SK-N-SH (cell line): Measurements from ENCODE around the gene TRIP13. TPM values are rescaled to one million over a fixed set of nuclear protein-coding genes. Genes with fewer than 3 reads are reported as not detected.

ENCODE experiments used
- CTCF ChIA-PET: fragments of 300-600, 350-600 bp; formaldehyde crosslinking; extraction: SDS; loops from one replicate; lab custom pipeline; 2021; lab: Yijun Ruan, JAX
- POLR2A ChIA-PET: fragments of 350-600 bp; sonication (Branson Sonifier 250); formaldehyde crosslinking; extraction: SDS; loops from one replicate; lab custom pipeline; 2020; ENCODE audit warnings: antibody characterized with exemption, inconsistent platforms; lab: Yijun Ruan, JAX
- DNase-seq: peaks from one replicate; pipeline ENCODE4 v3.0.0; 2012
- H2AFZ ChIP-seq: fragments of 200-600 bp; sonication (generic); 2 replicates; pipeline ENCODE4 v1.8.1; 2016; ENCODE audit warnings: antibody characterized with exemption, mild to moderate bottlenecking, low read depth
- H3F3A ChIP-seq: fragments of 200-600 bp; sonication (generic); replicated peaks from 2 replicates; pipeline ENCODE3; 2016; ENCODE audit warnings: antibody characterized with exemption, mild to moderate bottlenecking; ENCODE audit not compliant: insufficient read depth
- H3K27ac ChIP-seq, 2 experiments: fragments of 200-500 bp in 1 of 2; fragments of 200-600 bp in 1 of 2; sonication (Bioruptor generic) in 1 of 2; sonication (generic), shearing (Covaris generic) in 1 of 2; 2 replicates each; pipeline versions ENCODE4 v1.5.1 to v1.6.1; 2014 to 2016; ENCODE audit warnings: low read depth in 2 of 2, inconsistent platforms in 1 of 2, low read length in 1 of 2, mild to moderate bottlenecking in 1 of 2, mixed read lengths in 1 of 2
- H3K27me3 ChIP-seq: fragments of 200-600 bp; sonication (generic), shearing (Covaris generic); 2 replicates; pipeline ENCODE4 v1.6.1; 2016; ENCODE audit warnings: mixed run types; ENCODE audit not compliant: insufficient read depth
- H3K36me3 ChIP-seq, 2 experiments: fragments of 200-500 bp in 1 of 2; fragments of 200-600 bp in 1 of 2; sonication (Bioruptor generic) in 1 of 2; sonication (generic) in 1 of 2; replicated peaks in 1 of 2; 2 replicates each; pipeline versions ENCODE3 to v1.5.1; 2014 to 2016; ENCODE audit warnings: low read length in 1 of 2, mild to moderate bottlenecking in 1 of 2; ENCODE audit not compliant: insufficient read depth in 2 of 2, control insufficient read depth in 1 of 2
- H3K4me1 ChIP-seq, 2 experiments: fragments of 200-500 bp in 1 of 2; fragments of 200-600 bp in 1 of 2; sonication (Bioruptor generic) in 1 of 2; sonication (generic), shearing (Covaris generic) in 1 of 2; 2 replicates each; pipeline versions ENCODE4 v1.5.1 to v1.6.1; 2014 to 2016; ENCODE audit warnings: low read depth in 1 of 2, low read length in 1 of 2, mixed run types in 1 of 2; ENCODE audit not compliant: insufficient read depth in 2 of 2, control insufficient read depth in 1 of 2
- H3K4me2 ChIP-seq: fragments of 200-600 bp; sonication (generic), shearing (Covaris generic); 2 replicates; pipeline ENCODE4 v1.6.1; 2017; ENCODE audit warnings: mixed run types
- H3K4me3 ChIP-seq, 2 experiments: fragments of 200-500 bp in 1 of 2; fragments of 200-600 bp in 1 of 2; sonication (Bioruptor generic) in 1 of 2; sonication (generic), shearing (Covaris generic) in 1 of 2; 2 replicates each; pipeline versions ENCODE4 v1.5.1 to v1.8.1; 2014 to 2016; ENCODE audit warnings: low read depth in 2 of 2, inconsistent platforms in 1 of 2, low read length in 1 of 2, mild to moderate bottlenecking in 1 of 2, mixed read lengths in 1 of 2, moderate library complexity in 1 of 2
- H3K79me2 ChIP-seq: fragments of 200-600 bp; sonication (generic); 2 replicates; pipeline ENCODE4 v1.8.1; 2017; ENCODE audit warnings: mild to moderate bottlenecking; ENCODE audit not compliant: insufficient read depth
- H3K9ac ChIP-seq: fragments of 200-600 bp; sonication (generic); 2 replicates; pipeline ENCODE4 v1.6.1; 2017; ENCODE audit warnings: mixed run types
- H3K9me2 ChIP-seq: fragments of 200-600 bp; sonication (generic); 2 replicates; pipeline ENCODE4 v1.6.1; 2017; ENCODE audit warnings: mixed run types
- H3K9me3 ChIP-seq: fragments of 200-600 bp; sonication (generic); 2 replicates; pipeline ENCODE4 v1.6.1; 2017; ENCODE audit warnings: mixed run types, mild to moderate bottlenecking, moderate library complexity
- H4K20me1 ChIP-seq: fragments of 200-600 bp; sonication (generic); 2 replicates; pipeline ENCODE4 v1.6.1; 2017; ENCODE audit warnings: mild to moderate bottlenecking, mixed run types; ENCODE audit not compliant: insufficient read depth
- CHD2 ChIP-seq: fragments of 150-350 bp; IDR thresholded peaks from 2 replicates; pipeline ENCODE4 v1.6.1; 2018; ENCODE audit warnings: low read length; ENCODE audit not compliant: partially characterized antibody
- EP300 ChIP-seq, 2 experiments: IDR thresholded peaks; 2 replicates each; pipeline versions ENCODE4 v1.4.0 to v1.6.1; 2012; ENCODE audit warnings: borderline replicate concordance in 1 of 2, low read depth in 1 of 2, low read length in 1 of 2
- EZH2phosphoT487 ChIP-seq: fragments of 200-600 bp; sonication (generic); IDR thresholded peaks from 2 replicates; pipeline ENCODE4 v1.6.1; 2017; ENCODE audit warnings: low read depth, mixed run types, mild to moderate bottlenecking, antibody characterized with exemption, moderate library complexity, borderline replicate concordance
- MEF2A ChIP-seq: IDR thresholded peaks from 2 replicates; pipeline ENCODE4 v1.4.0; 2012; ENCODE audit warnings: low read depth, borderline replicate concordance
- MXI1 ChIP-seq: IDR thresholded peaks from 2 replicates; pipeline ENCODE4 v1.6.1; 2012; ENCODE audit warnings: mild to moderate bottlenecking, low read depth, low read length, improper control_type of control experiment
- PBX3 ChIP-seq: IDR thresholded peaks from 2 replicates; pipeline ENCODE4; 2012
- RAD21 ChIP-seq: IDR thresholded peaks from 2 replicates; pipeline ENCODE4 v1.6.1; 2012; ENCODE audit warnings: mild to moderate bottlenecking, low read length
- RXRA ChIP-seq: IDR thresholded peaks from 2 replicates; pipeline ENCODE4 v1.4.0; 2012; ENCODE audit warnings: low read depth, mild to moderate bottlenecking, borderline replicate concordance
- SMC3 ChIP-seq: IDR thresholded peaks from 2 replicates; pipeline ENCODE4 v1.6.1; 2012; ENCODE audit warnings: low read depth, low read length, improper control_type of control experiment
- USF1 ChIP-seq: IDR thresholded peaks from 2 replicates; pipeline ENCODE4 v1.4.0; 2012; ENCODE audit warnings: low read depth, borderline replicate concordance
- USF2 ChIP-seq: fragments of 150-350 bp; IDR thresholded peaks from 2 replicates; pipeline ENCODE4 v1.6.1; 2017; ENCODE audit warnings: antibody characterized with exemption, low read length, low read depth, borderline replicate concordance
- WGBS: methylation state at CpG from one replicate; pipeline ENCODE4 v1.1.6; 2017; ENCODE audit warnings: low lambda C conversion rate; 5-methylcytosine and 5-hydroxymethylcytosine counted together
- polyA plus RNA-seq, 3 experiments: library from polyadenylated mRNA; depleted of rRNA; stranded (reverse); fragments of >200 nt; gene quantifications; 2 replicates each; pipeline ENCODE4 v1.2.3, GENCODE V29; 2012
- TF ChIP-seq, protein P1 (sequence below): IDR thresholded peaks from 2 replicates; pipeline ENCODE4 v1.4.0; 2012; ENCODE audit warnings: low read depth, borderline replicate concordance
- TF ChIP-seq, protein P2 (sequence below): IDR thresholded peaks from 2 replicates; pipeline ENCODE4 v1.6.1; 2012; ENCODE audit warnings: mild to moderate bottlenecking, low read depth, low read length, moderate library complexity

Gene TRIP13
- polyA plus RNA-seq, 1 of the 3 experiments (the other 2 are of a cell fraction) = 24.1 TPM

- TF ChIP-seq, protein P1, sequence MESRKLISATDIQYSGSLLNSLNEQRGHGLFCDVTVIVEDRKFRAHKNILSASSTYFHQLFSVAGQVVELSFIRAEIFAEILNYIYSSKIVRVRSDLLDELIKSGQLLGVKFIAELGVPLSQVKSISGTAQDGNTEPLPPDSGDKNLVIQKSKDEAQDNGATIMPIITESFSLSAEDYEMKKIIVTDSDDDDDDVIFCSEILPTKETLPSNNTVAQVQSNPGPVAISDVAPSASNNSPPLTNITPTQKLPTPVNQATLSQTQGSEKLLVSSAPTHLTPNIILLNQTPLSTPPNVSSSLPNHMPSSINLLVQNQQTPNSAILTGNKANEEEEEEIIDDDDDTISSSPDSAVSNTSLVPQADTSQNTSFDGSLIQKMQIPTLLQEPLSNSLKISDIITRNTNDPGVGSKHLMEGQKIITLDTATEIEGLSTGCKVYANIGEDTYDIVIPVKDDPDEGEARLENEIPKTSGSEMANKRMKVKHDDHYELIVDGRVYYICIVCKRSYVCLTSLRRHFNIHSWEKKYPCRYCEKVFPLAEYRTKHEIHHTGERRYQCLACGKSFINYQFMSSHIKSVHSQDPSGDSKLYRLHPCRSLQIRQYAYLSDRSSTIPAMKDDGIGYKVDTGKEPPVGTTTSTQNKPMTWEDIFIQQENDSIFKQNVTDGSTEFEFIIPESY = no peak
These were observed 12.5 kb downstream of the TRIP13 start (continued) for GRCh38 chr5:905139-905642.

DNA sequence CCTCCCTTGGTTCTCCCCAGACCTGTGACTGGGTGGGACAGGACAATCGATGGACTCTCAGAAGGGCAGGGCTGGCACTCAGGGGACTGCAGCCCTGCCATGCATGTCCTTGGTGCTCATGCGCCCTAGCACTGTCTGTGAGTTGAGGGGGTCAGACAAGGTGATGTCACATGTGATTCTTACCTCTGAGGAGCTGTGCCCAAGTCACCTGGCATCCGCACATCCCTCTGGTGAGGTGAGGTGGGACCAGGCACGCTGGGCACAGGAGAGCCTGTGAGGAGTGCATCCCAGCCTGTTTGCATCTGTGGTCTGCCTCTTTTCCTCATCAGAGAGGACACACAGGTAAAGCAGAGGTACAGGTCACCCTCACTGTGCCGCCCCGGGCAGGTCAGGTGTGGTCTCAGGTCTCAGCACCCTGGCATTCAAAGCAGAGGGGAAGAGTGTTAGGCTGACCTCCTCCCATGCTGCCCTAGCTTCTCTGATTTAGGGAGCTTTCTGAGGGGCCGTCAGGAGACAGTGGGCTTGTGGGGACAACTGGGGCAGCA lies 14.8 kb downstream of the TRIP13 start:
- Histone ChIP-seq H3K27ac (no peak overlapping the region), H4K20me1 (no peaks in the 10 kb centered on the region), H3K36me3 (peaks cover 7 to 50% of the 10 kb centered on the region in 2 experiments), H2AFZ (no peak overlapping the region), H3K9me3 (no peaks in the 10 kb centered on the region), H3K4me3 (no peak overlapping the region), H3K4me2 (no peak overlapping the region), H3F3A (peaks cover 9% of the 10 kb centered on the region), H3K27me3 (no peaks in the 10 kb centered on the region), H3K9me2 (no peaks in the 10 kb centered on the region), H3K9ac (no peak overlapping the region), H3K4me1 (no peaks in the 10 kb centered on the region; a peak in 1 of 4 replicates), H3K79me2 (no peaks in the 10 kb centered on the region; the same call in 1 of the 2 replicates)
- DNase-seq = no peak
- TF ChIP-seq EZH2phosphoT487 (no peak), CHD2 (no peak), USF2 (no peak), RXRA (no peak)
- ChIA-PET CTCF (interaction anchor here (1.3 to 7.4 kb wide), 3 partner anchors 16 to 236 kb away, joined by 4 to 88 read pairs (median 9); no protein-coding TSS in a partner anchor), POLR2A (no interaction called here)
- 96% methylated on average over 3 of the region's 7 CpGs for WGBS

- H3K9me2 ChIP-seq = no peaks in the 10 kb centered on the region
- peaks cover 7 to 50% of the 10 kb centered on the region in 2 experiments for H3K36me3 ChIP-seq
- DNase-seq = no peak
- no peaks in the 10 kb centered on the region; the same call in 1 of the 2 replicates for H3K79me2 ChIP-seq
- H2AFZ ChIP-seq = no peak overlapping the region
- H3K27me3 ChIP-seq = no peaks in the 10 kb centered on the region
- H3F3A ChIP-seq = peaks cover 13% of the 10 kb centered on the region
- POLR2A ChIA-PET = no interaction called here
- CTCF ChIA-PET = interaction anchor here (1.0 to 2.8 kb wide), 3 partner anchors 16 to 259 kb away, joined by 4 to 9 read pairs (median 4); no protein-coding TSS in a partner anchor
- H3K9me3 ChIP-seq = no peaks in the 10 kb centered on the region
- H3K4me2 ChIP-seq = no peak overlapping the region
- H3K9ac ChIP-seq = no peak overlapping the region
- no peak overlapping the region for H3K4me3 ChIP-seq
- WGBS = 95% methylated on average over 16 of the region's 16 CpGs
- no peaks in the 10 kb centered on the region for H4K20me1 ChIP-seq
- H3K4me1 ChIP-seq = peaks cover 0 to 5% of the 10 kb centered on the region in 2 experiments; a peak in 2 of 4 replicates
- H3K27ac ChIP-seq = no peak overlapping the region
- no peak for TF ChIP-seq MEF2A
- no peak for TF ChIP-seq RAD21
- no peak for TF ChIP-seq CHD2
- TF ChIP-seq MXI1 = no peak
- TF ChIP-seq USF1 = no peak
- TF ChIP-seq SMC3 = no peak
- no peak for TF ChIP-seq EP300 (IDR thresholded peaks at IDR 0.05; ENCODE audit: borderline replicate concordance in 1 of 2, low read depth in 1 of 2, low read length in 1 of 2)
- TF ChIP-seq, protein P2, sequence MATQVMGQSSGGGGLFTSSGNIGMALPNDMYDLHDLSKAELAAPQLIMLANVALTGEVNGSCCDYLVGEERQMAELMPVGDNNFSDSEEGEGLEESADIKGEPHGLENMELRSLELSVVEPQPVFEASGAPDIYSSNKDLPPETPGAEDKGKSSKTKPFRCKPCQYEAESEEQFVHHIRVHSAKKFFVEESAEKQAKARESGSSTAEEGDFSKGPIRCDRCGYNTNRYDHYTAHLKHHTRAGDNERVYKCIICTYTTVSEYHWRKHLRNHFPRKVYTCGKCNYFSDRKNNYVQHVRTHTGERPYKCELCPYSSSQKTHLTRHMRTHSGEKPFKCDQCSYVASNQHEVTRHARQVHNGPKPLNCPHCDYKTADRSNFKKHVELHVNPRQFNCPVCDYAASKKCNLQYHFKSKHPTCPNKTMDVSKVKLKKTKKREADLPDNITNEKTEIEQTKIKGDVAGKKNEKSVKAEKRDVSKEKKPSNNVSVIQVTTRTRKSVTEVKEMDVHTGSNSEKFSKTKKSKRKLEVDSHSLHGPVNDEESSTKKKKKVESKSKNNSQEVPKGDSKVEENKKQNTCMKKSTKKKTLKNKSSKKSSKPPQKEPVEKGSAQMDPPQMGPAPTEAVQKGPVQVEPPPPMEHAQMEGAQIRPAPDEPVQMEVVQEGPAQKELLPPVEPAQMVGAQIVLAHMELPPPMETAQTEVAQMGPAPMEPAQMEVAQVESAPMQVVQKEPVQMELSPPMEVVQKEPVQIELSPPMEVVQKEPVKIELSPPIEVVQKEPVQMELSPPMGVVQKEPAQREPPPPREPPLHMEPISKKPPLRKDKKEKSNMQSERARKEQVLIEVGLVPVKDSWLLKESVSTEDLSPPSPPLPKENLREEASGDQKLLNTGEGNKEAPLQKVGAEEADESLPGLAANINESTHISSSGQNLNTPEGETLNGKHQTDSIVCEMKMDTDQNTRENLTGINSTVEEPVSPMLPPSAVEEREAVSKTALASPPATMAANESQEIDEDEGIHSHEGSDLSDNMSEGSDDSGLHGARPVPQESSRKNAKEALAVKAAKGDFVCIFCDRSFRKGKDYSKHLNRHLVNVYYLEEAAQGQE = no peak
- TF ChIP-seq PBX3 = no peak
These were observed 15.5 kb downstream of the TRIP13 start for GRCh38 chr5:908172-908571.
